GM12873 (cell line): ENCODE results near the gene NRF1.

Experiments used
- TF ChIP-seq, protein P1 (sequence below): IDR thresholded peaks from 2 replicates; pipeline ENCODE4 v1.5.1; 2012; ENCODE audit warnings: low read depth, mild to moderate bottlenecking, moderate library complexity, low read length, control low read depth; ENCODE audit not compliant: insufficient read depth; ENCODE audit errors: missing control alignments

The NRF1 gene

DNA sequence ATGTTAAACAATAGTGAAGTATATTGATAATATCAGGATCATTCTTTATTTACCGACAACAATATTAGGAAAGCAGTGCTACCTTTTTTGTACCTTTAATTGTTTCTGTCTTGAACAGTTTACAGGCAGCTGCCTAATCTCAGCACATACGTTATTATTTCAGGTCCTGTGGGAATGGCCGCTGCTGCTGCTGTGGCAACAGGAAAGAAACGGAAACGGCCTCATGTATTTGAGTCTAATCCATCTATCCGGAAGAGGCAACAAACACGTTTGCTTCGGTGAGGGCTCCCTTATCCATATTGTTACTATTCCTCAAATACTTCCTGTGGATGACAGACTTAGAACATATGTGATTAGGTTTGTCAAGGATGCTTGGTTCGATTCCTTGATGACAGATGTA, 59.7 kb downstream of the NRF1 start:
- TF ChIP-seq, protein P1, sequence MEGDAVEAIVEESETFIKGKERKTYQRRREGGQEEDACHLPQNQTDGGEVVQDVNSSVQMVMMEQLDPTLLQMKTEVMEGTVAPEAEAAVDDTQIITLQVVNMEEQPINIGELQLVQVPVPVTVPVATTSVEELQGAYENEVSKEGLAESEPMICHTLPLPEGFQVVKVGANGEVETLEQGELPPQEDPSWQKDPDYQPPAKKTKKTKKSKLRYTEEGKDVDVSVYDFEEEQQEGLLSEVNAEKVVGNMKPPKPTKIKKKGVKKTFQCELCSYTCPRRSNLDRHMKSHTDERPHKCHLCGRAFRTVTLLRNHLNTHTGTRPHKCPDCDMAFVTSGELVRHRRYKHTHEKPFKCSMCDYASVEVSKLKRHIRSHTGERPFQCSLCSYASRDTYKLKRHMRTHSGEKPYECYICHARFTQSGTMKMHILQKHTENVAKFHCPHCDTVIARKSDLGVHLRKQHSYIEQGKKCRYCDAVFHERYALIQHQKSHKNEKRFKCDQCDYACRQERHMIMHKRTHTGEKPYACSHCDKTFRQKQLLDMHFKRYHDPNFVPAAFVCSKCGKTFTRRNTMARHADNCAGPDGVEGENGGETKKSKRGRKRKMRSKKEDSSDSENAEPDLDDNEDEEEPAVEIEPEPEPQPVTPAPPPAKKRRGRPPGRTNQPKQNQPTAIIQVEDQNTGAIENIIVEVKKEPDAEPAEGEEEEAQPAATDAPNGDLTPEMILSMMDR: no peak

- TF ChIP-seq, protein P1: no peak
Measured at GRCh38 chr7:129675521-129675920, 64.0 kb downstream of the NRF1 start.

DNA sequence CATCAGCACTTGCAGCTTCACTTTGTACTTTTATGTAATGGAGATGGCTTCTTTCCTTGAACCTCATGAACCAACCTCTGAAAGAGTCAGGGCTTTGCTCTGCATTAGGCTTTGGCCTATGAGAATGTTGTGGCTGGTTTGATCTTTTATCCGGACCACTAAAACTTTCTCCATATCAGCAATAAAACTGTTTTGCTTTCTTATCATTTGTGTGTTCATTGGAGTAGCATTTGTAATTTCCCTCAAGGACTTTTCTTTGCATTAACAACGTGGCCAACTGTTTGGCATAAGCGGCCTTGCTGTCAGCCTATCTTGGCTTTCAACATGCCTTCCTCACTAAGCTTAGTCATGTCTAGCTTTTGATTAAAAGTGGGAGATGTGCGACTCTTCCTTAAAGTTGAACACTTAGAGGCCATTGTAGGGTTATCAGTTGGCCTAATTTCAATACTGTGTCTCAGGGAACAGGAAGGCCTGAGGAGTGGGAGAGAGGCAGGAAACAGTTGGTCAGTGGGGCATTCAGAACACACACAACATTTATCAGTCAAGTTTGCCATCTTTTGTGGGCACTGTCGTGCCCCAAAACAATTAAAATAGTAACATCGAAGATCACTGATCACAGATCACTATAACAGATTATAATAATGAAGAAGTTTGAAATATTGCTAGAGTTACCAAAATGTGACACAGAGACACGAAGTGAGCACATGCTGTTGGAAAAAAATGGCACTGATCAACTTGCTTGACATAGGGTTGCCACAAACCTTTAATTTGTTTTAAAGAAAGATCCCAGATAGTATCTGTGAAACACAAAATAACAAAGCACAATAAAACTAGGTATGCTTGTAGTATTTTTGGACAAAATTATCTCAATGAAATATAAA, 64.7 kb downstream of the NRF1 start:
- TF ChIP-seq, protein P1: no peak

DNA sequence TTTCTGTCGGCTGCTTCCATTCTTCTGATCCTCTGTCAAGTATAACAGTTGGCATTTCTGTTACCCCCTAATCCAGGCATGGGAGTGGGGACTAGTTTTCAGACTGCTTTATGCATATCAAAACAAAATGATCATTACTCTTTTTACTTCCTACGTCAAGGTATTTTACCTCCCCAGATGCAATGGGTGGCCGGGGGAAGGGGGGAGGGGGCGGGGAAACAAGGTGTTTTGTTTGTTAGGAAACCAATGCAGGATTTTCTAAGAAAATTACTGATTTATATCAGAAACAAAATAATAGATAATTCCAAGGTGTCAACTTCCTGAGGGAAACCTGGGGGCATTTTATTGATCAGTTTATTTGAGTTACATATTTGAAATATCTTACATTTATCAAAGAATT, 66.3 kb downstream of the NRF1 start:
- TF ChIP-seq, protein P1: no peak

DNA sequence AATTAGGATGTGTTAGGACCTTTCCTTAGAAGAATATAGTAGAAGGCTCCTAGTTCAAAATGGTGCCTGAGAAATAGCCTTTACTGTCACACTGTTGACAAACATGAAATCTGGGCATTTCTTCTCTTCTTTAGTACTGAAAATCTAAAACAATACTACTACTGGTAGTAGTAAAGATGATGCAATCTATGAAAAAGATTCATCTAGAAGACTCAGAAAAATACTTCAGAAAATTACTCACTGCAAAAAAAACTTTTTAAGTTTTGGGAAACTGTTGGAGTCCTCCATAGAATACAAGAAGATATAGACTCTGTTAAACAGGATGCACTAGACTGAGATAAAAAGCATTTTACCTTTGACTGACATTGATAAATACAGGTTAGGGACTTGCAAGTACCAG, 67.1 kb downstream of the NRF1 start:
- TF ChIP-seq, protein P1: no peak

- TF ChIP-seq, protein P1: no peak
Measured at GRCh38 chr7:129680400-129680799, 68.9 kb downstream of the NRF1 start.

- TF ChIP-seq, protein P1: no peak
Measured at GRCh38 chr7:129684777-129685176, 73.3 kb downstream of the NRF1 start.
